Measurements from ENCODE around the gene BARHL1. TPM values are rescaled to one million over a fixed set of nuclear protein-coding genes. Genes with fewer than 3 reads are reported as not detected.

BARHL1 gene
- total RNA-seq, 2 donors from 2014 or later, result not detected

DNA sequence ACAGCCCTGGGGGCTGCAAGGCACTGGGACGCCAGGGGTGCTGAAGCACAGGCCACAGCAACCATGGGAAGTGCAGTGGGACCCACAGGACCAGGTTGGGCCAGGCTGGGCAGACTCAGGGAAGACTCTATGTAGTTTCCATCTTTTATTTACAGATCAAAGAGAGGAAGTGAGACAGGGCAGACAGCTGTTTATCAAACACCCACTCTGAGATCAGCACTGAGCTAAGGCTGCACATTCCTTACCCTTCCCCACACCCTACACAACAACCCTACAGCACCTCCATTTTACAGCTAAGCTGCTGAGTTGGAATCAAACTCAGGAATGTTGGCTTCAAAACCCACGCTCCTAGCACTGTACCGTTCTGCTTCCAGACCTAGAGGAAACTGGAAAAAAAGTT lies 19.8 kb downstream of the BARHL1 start:
- Histone ChIP-seq H3K27ac (no peak overlapping the region), H3K4me3 (no peak overlapping the region), H3K27me3 (replicated peaks; ENCODE audit: insufficient read depth) (no peaks in the 10 kb centered on the region), H3K4me1 (ENCODE audit: control insufficient read depth in 1 of 2, low read depth in 2 of 2) (no peaks in the 10 kb centered on the region), H3K36me3 (peaks cover 21% of the 10 kb centered on the region), H3K9me3 (no peaks in the 10 kb centered on the region)
- ATAC-seq (ENCODE audit: insufficient number of reproducible peaks, low FRiP score, low read depth) (no peak), DNase-seq (ENCODE audit: low spot score) (no peak)
- TF ChIP-seq, protein P1, sequence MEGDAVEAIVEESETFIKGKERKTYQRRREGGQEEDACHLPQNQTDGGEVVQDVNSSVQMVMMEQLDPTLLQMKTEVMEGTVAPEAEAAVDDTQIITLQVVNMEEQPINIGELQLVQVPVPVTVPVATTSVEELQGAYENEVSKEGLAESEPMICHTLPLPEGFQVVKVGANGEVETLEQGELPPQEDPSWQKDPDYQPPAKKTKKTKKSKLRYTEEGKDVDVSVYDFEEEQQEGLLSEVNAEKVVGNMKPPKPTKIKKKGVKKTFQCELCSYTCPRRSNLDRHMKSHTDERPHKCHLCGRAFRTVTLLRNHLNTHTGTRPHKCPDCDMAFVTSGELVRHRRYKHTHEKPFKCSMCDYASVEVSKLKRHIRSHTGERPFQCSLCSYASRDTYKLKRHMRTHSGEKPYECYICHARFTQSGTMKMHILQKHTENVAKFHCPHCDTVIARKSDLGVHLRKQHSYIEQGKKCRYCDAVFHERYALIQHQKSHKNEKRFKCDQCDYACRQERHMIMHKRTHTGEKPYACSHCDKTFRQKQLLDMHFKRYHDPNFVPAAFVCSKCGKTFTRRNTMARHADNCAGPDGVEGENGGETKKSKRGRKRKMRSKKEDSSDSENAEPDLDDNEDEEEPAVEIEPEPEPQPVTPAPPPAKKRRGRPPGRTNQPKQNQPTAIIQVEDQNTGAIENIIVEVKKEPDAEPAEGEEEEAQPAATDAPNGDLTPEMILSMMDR (IDR thresholded peaks at IDR 0.05), result no peak

DNA sequence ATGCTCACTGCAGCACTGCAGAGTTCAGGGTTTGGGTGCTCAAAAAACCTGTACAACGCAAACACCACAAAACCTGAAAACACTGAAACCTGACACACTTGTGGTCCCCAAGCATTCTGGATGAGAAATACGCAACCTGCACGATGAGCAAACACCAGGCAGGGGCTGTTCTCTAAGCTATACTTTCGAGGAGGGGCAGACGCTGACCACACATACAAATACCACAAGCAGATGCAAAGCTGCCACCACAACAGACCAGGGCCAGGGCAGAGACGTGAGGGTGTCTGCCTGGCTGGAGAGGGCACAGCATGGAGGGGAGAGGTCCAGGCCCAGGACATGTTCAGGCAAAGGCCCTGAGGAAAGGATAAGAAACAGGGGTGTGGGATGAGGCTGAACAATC lies 23.0 kb downstream of the BARHL1 start:
- no peaks in the 10 kb centered on the region for H3K27me3 ChIP-seq (replicated peaks; ENCODE audit: insufficient read depth)
- no peak overlapping the region for H3K27ac ChIP-seq
- DNase-seq (ENCODE audit: low spot score) (no peak), ATAC-seq (ENCODE audit: insufficient number of reproducible peaks, low FRiP score, low read depth) (no peak)
- no peaks in the 10 kb centered on the region for H3K4me1 ChIP-seq (ENCODE audit: control insufficient read depth in 1 of 2, low read depth in 2 of 2)
- H3K4me3 ChIP-seq, result no peak overlapping the region
- TF ChIP-seq, protein P1 (IDR thresholded peaks at IDR 0.05), result no peak
- H3K9me3 ChIP-seq, result no peaks in the 10 kb centered on the region
- peaks cover 24% of the 10 kb centered on the region for H3K36me3 ChIP-seq

DNA sequence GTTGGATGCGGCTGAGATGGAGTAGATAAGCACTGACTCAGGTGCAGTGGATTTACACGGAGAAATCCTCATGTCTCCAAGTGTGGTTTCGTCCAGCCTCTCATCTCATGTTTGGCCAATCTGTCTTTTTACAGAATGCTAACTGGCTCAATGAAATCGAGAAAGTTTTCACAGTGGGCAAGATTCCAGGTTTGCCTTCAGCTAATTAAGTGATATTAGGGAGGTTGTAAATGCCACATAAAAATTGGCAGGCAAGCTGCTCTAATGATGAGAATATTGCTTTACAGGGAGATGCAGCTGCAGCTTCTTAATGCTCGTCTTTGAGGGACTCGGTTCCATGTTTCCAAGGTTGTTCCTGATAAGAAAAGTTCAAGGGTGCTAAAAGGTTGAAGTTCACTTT lies 23.7 kb downstream of the BARHL1 start:
- Histone ChIP-seq H3K4me1 (ENCODE audit: control insufficient read depth in 1 of 2, low read depth in 2 of 2) (no peaks in the 10 kb centered on the region), H3K27ac (no peak overlapping the region), H3K27me3 (replicated peaks; ENCODE audit: insufficient read depth) (no peaks in the 10 kb centered on the region), H3K9me3 (no peaks in the 10 kb centered on the region), H3K36me3 (peaks cover 29% of the 10 kb centered on the region), H3K4me3 (no peak overlapping the region)
- TF ChIP-seq, protein P1 (IDR thresholded peaks at IDR 0.05), result no peak
- DNase-seq (ENCODE audit: low spot score) (no peak), ATAC-seq (ENCODE audit: insufficient number of reproducible peaks, low FRiP score, low read depth) (no peak)

DNA sequence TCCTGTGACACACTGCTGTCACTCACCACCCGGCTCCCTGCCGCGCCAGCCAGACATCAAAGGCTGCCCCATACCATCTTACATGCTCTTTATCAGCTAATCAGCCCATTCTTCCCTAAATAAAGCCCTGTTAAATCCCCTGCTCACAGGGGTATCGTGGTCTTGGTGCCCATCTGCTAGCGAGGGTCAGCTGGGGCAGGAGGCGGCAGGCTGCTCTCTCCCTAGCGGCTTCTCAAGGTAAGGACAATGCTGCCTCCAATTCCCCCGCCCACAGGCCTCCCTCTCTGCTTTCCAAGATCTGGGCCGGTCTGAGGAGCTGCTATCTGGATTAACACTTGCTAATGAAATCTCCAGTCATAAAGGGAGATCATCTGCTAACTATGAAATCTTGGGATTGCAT lies 26.8 kb downstream of the BARHL1 start:
- no peak for DNase-seq (ENCODE audit: low spot score)
- Histone ChIP-seq H3K27ac (no peak overlapping the region), H3K9me3 (no peaks in the 10 kb centered on the region), H3K4me1 (ENCODE audit: control insufficient read depth in 1 of 2, low read depth in 2 of 2) (no peaks in the 10 kb centered on the region), H3K27me3 (replicated peaks; ENCODE audit: insufficient read depth) (no peaks in the 10 kb centered on the region), H3K4me3 (no peak overlapping the region), H3K36me3 (peaks cover 39% of the 10 kb centered on the region)
- TF ChIP-seq, protein P1 (IDR thresholded peaks at IDR 0.05), result no peak
- ATAC-seq (ENCODE audit: insufficient number of reproducible peaks, low FRiP score, low read depth), result no peak

DNA sequence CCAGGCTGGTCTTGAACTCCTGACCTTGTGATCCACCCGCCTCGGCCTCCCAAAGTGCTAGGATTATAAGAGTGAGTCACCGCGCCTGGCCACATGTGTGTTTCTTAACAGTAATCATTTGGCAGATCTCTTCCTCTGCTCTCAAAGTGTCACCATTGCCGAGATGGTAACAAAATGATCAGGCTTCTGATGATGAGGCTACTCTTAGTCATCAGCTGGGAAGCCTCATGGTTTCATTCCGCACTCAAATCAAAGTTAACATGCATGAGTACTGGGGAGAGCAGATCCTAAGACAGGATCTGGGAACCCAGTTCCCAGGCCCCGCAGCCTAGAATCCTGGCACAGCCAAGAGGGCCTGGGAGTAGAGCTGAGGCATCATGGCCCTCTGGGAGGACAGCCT lies 27.4 kb downstream of the BARHL1 start:
- Histone ChIP-seq H3K27me3 (replicated peaks; ENCODE audit: insufficient read depth) (no peaks in the 10 kb centered on the region), H3K36me3 (peaks cover 44% of the 10 kb centered on the region), H3K9me3 (no peaks in the 10 kb centered on the region), H3K4me1 (ENCODE audit: control insufficient read depth in 1 of 2, low read depth in 2 of 2) (no peaks in the 10 kb centered on the region), H3K27ac (no peak overlapping the region), H3K4me3 (no peak overlapping the region)
- no peak for DNase-seq (ENCODE audit: low spot score)
- ATAC-seq (ENCODE audit: insufficient number of reproducible peaks, low FRiP score, low read depth), result no peak
- TF ChIP-seq, protein P1 (IDR thresholded peaks at IDR 0.05), result no peak

All from thoracic aorta (tissue), 2 donors.